Esophagus muscularis mucosa (tissue), 3 donors: ENCODE measurements around the gene HERC2.

Experiments used
- CTCF ChIP-seq, 3 experiments: fragments of 200-600 bp in 2 of 3; fragments of 450-650 bp in 1 of 3; sonication (generic) in 2 of 3; IDR thresholded peaks; one replicate each; pipeline ENCODE4 v1.5.1; 2017 to 2019; ENCODE audit warnings: antibody characterized with exemption in 3 of 3, mild to moderate bottlenecking in 2 of 3, moderate library complexity in 1 of 3
- POLR2A ChIP-seq: fragments of 450-650 bp; IDR thresholded peaks from one replicate; pipeline ENCODE4 v1.6.1; 2017; ENCODE audit warnings: antibody characterized with exemption, moderate library complexity, mild to moderate bottlenecking, low read depth
- POLR2AphosphoS5 ChIP-seq, 2 donors: sonication (generic); formaldehyde crosslinking; IDR thresholded peaks; one replicate each; pipeline ENCODE4 v1.6.1; 2017; ENCODE audit warnings: antibody characterized with exemption in 2 of 2

GRCh38 chr15:28129231-28129848 lies 192.6 kb downstream of the HERC2 start:
- no peak for TF ChIP-seq POLR2A
- no peak for TF ChIP-seq CTCF (IDR thresholded peaks at IDR 0.05)
- TF ChIP-seq POLR2AphosphoS5 (IDR thresholded peaks at IDR 0.05): no peak
